Right atrium auricular region (tissue), 2 donors: ENCODE results near the gene MS4A10. TPM values are rescaled to one million over a fixed set of nuclear protein-coding genes. Genes with fewer than 3 reads are reported as not detected.
A peak's percentile ranks its signal among the peaks of the same experiment; 100 is the strongest.

ENCODE experiments used
- DNase-seq: peaks from one replicate; pipeline ENCODE4 v3.0.0-alpha.2; 2019; ENCODE audit warnings: low spot score
- H3K27ac ChIP-seq, 2 donors: fragments of 200-600 bp; sonication (generic); 1 replicate in 1 of 2; 2 replicates in 1 of 2; pipeline ENCODE4 v1.5.1; 2016 to 2019
- H3K27me3 ChIP-seq, 2 donors: fragments of 200-600 bp; sonication (generic); one replicate each; pipeline versions ENCODE4 v1.5.1 to v1.6.0; 2017 to 2019
- H3K36me3 ChIP-seq: fragments of 200-600 bp; sonication (generic); one replicate; pipeline ENCODE4 v1.5.1; 2016
- H3K4me1 ChIP-seq, 2 donors: fragments of 200-600 bp; sonication (generic); one replicate each; pipeline versions ENCODE4 v1.5.1 to v1.6.0; 2017 to 2019
- H3K4me3 ChIP-seq, 2 donors: fragments of 200-600 bp; sonication (generic); 1 replicate in 1 of 2; 2 replicates in 1 of 2; pipeline ENCODE4 v1.5.1; 2017 to 2019; ENCODE audit warnings: mild to moderate bottlenecking in 1 of 2, moderate library complexity in 1 of 2
- H3K9me3 ChIP-seq, 2 donors: fragments of 200-600 bp; sonication (generic); one replicate each; pipeline ENCODE4 v1.5.1; 2019
- CTCF ChIP-seq, 2 donors: fragments of 200-600 bp; sonication (generic); IDR thresholded peaks; one replicate each; pipeline ENCODE4 v1.5.1; 2019; ENCODE audit warnings: antibody characterized with exemption in 2 of 2
- total RNA-seq, 2 donors: library from RNA; depleted of rRNA; stranded (reverse); fragments of >200 nt; gene quantifications; one replicate each; pipeline ENCODE4 v1.1.0, GENCODE V29; 2016

Gene MS4A10
- total RNA-seq, 2 donors from 2014 or later: not detected

DNA sequence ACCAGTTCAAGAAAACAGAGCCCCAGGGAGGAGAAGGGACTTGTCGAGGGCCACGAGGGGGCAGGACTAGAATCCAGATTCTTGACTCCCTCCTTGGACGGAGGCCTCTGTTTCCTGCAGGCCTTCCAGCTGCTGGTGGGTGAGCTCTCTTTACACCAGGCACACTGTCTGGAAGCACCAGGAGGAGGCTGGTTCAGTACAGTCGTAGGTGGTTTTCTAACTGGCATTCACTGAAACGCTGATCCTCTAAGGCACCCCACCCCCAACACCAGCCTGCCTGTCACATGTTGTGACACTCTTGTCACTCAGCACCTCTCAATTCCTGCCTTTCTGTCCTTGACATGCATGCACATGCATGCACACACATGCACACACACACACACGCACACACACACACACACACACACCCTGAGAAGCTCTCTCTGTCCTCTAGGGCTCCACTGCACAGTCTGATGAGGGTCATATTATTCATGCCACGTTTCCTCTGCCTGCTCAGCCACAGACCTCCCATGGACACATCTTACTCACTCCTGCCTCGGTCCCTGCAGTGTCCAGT is 751 bp downstream of the MS4A10 start:
- Histone ChIP-seq H3K36me3 (no peaks in the 10 kb centered on the region), H3K4me3 (no peak overlapping the region), H3K4me1 (peaks cover 0 to 19% of the 10 kb centered on the region in 2 donors), H3K27me3 (no peaks in the 10 kb centered on the region), H3K27ac (no peak overlapping the region), H3K9me3 (no peaks in the 10 kb centered on the region)
- TF ChIP-seq CTCF (IDR thresholded peaks at IDR 0.05): no peak
- no peak for DNase-seq

GRCh38 chr11:60786811-60787567 is 1.9 kb downstream of the MS4A10 start:
- H3K4me3 ChIP-seq: no peak overlapping the region
- DNase-seq: peak; percentile 64
- H3K9me3 ChIP-seq: no peaks in the 10 kb centered on the region
- H3K27ac ChIP-seq: peak overlapping the region in 1 of 2 donors; percentile 11
- TF ChIP-seq CTCF (IDR thresholded peaks at IDR 0.05): no peak
- no peaks in the 10 kb centered on the region for H3K36me3 ChIP-seq
- peaks cover 0 to 19% of the 10 kb centered on the region in 2 donors for H3K4me1 ChIP-seq
- H3K27me3 ChIP-seq: no peaks in the 10 kb centered on the region

- TF ChIP-seq CTCF (IDR thresholded peaks at IDR 0.05): no peak
- Histone ChIP-seq H3K4me3 (no peak overlapping the region), H3K9me3 (no peaks in the 10 kb centered on the region), H3K27ac (no peak overlapping the region), H3K4me1 (peaks cover 0 to 19% of the 10 kb centered on the region in 2 donors), H3K36me3 (no peaks in the 10 kb centered on the region), H3K27me3 (no peaks in the 10 kb centered on the region)
- DNase-seq: no peak
Observed at GRCh38 chr11:60788401-60789125, 3.4 kb downstream of the MS4A10 start.

- no peaks in the 10 kb centered on the region for H3K9me3 ChIP-seq
- no peak for TF ChIP-seq CTCF (IDR thresholded peaks at IDR 0.05)
- H3K4me3 ChIP-seq: no peak overlapping the region
- H3K27me3 ChIP-seq: no peaks in the 10 kb centered on the region
- H3K36me3 ChIP-seq: no peaks in the 10 kb centered on the region
- no peak overlapping the region for H3K27ac ChIP-seq
- H3K4me1 ChIP-seq: peaks cover 0 to 18% of the 10 kb centered on the region in 2 donors
- no peak for DNase-seq
Observed at GRCh38 chr11:60790726-60791125, 5.6 kb downstream of the MS4A10 start.

GRCh38 chr11:60791153-60791933 is 6.2 kb downstream of the MS4A10 start:
- no peak for DNase-seq
- peaks cover 0 to 11% of the 10 kb centered on the region in 2 donors for H3K4me1 ChIP-seq

More at GRCh38 chr11:60791153-60791933, 6.2 kb downstream of the MS4A10 start:
- Histone ChIP-seq H3K4me3 (no peak overlapping the region), H3K36me3 (no peaks in the 10 kb centered on the region), H3K9me3 (no peaks in the 10 kb centered on the region), H3K27me3 (no peaks in the 10 kb centered on the region), H3K27ac (no peak overlapping the region)
- no peak for TF ChIP-seq CTCF (IDR thresholded peaks at IDR 0.05)
